Mucosa of descending colon (tissue), 3 donors: Measurements from ENCODE around the gene SLC38A4. TPM values are rescaled to one million over a fixed set of nuclear protein-coding genes. Genes with fewer than 3 reads are reported as not detected.
"Not testable (repeated sequence)": the region's sequence is repeated elsewhere in the genome, so short reads cannot be mapped to it uniquely, and the experiment has no call there.

Experiments
- ATAC-seq: fragments of 200-7000 bp; cut with Tn5 transposase; one replicate; pipeline ENCODE4 v1.9.1; 2020; ENCODE audit warnings: mild to moderate bottlenecking, moderate library complexity
- DNase-seq, 3 donors: peaks; one replicate each; pipeline ENCODE4 v3.0.0-alpha.2; 2020
- H3K36me3 ChIP-seq: fragments of 200-600 bp; one replicate; pipeline ENCODE4 v1.8.0; 2021; ENCODE audit warnings: low read depth, mild to moderate bottlenecking
- H3K4me1 ChIP-seq: fragments of 200-600 bp; one replicate; pipeline ENCODE4 v1.8.0; 2021; ENCODE audit warnings: low read depth, mild to moderate bottlenecking
- H3K4me3 ChIP-seq: fragments of 200-600 bp; one replicate; pipeline ENCODE4 v1.8.0; 2021; ENCODE audit warnings: mild to moderate bottlenecking
- H3K9me3 ChIP-seq: fragments of 200-600 bp; one replicate; pipeline ENCODE4 v1.8.0; 2021; ENCODE audit warnings: mild to moderate bottlenecking
- intact Hi-C, 2 donors: fragments of 100-400 bp; cut with DNase I in 1 of 2; cut with micrococcal nuclease in 1 of 2; formaldehyde crosslinking; loops; one replicate each; pipeline versions ENCODE4 v1.11.0 to v1.11.1; 2022; cut with DNase I, micrococcal nuclease
- total RNA-seq, 3 donors: library from RNA; stranded (reverse); fragmentation: NEBNext Ultra II Directional in 2 of 3; extraction: Animal tissue kit (Norgen Biotek cat#: 25700) in 2 of 3; gene quantifications; one replicate each; pipeline versions ENCODE4 v1.2.1 to v1.2.4, GENCODE V29; 2021 to 2023
- TF ChIP-seq, protein P1 (sequence below): fragments of 200-600 bp; IDR thresholded peaks from one replicate; pipeline ENCODE4 v1.8.0; 2022; ENCODE audit warnings: antibody characterized with exemption, mild to moderate bottlenecking
- donor health status: DM: no; HTN: no; CAD: no; lungs with moderate emphysema.
- donor health status: DM: no; HTN: no; CAD: no.
- donor health status: DM: no; HTN: yes; CAD: no.

The SLC38A4 gene
- total RNA-seq, 3 donors from 2014 or later: 1.7 to 18.6 (median 4.5) TPM

DNA sequence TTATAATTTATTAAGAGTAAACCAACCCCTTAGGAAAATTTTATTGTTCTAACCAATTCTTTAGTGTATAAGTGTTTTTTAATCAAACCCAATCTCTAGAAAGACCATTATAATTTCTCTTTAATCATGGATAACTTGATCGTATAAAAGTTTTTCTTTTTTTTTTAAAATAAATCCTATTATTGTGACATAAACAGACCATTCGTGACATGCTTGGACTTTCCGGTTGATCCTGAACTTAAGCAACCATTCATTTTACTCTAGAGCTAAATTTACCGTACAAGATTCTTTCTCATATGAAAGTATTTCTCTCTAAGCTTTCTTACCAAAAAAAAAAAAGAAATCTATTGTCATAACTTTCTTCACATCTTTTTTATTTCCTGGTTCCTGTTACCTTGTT is 32.6 kb upstream of the SLC38A4 start:
- Histone ChIP-seq H3K4me3 (no peak overlapping the region), H3K9me3 (peaks cover 37% of the 10 kb centered on the region), H3K4me1 (no peaks in the 10 kb centered on the region), H3K36me3 (no peaks in the 10 kb centered on the region)
- ATAC-seq (no peak), DNase-seq (no peak)
- TF ChIP-seq, protein P1, sequence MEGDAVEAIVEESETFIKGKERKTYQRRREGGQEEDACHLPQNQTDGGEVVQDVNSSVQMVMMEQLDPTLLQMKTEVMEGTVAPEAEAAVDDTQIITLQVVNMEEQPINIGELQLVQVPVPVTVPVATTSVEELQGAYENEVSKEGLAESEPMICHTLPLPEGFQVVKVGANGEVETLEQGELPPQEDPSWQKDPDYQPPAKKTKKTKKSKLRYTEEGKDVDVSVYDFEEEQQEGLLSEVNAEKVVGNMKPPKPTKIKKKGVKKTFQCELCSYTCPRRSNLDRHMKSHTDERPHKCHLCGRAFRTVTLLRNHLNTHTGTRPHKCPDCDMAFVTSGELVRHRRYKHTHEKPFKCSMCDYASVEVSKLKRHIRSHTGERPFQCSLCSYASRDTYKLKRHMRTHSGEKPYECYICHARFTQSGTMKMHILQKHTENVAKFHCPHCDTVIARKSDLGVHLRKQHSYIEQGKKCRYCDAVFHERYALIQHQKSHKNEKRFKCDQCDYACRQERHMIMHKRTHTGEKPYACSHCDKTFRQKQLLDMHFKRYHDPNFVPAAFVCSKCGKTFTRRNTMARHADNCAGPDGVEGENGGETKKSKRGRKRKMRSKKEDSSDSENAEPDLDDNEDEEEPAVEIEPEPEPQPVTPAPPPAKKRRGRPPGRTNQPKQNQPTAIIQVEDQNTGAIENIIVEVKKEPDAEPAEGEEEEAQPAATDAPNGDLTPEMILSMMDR: no peak
- intact Hi-C loops: no loop called here

DNA sequence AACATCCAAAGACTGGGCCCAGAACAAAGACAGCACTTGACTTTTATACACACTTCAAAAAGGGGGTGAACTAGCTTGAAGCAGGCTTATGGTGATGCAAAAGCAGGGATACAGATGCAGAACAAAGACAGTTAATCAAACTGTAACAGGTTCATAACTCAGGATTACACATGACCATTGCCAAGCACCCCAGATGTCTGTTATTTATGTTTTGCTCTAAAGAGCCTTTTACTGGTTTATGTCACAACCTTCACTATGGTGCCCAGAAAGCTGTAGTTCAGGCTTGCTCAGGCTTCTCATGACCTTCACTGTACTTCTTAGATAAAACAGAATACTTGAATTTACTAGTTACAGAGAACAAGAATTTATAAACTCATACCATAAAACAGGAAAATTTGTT is 31.7 kb upstream of the SLC38A4 start:
- no peak for ATAC-seq
- TF ChIP-seq, protein P1: no peak
- intact Hi-C loops: no loop called here
- H3K4me1 ChIP-seq: no peaks in the 10 kb centered on the region
- no peak for DNase-seq
- H3K4me3 ChIP-seq: no peak overlapping the region
- peaks cover 37% of the 10 kb centered on the region for H3K9me3 ChIP-seq
- no peaks in the 10 kb centered on the region for H3K36me3 ChIP-seq

DNA sequence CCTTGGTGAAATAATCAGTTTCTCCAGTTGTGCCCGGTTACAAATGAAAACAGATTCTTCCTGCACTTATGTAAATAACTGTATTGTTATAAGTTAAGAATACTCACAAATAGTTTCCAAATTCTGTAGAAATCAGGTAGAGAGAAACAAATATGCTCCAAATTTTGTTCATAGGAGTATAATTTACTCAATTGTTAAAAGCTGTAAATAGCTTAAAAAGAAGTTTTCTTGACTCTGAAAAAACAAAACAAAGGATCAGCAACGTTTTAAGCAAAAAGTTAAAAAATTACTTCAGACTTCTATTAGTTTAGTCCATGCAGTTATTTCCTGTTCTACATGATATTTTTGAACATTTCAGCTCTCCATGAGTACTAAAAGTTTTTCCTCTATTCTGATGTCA is 30.0 kb upstream of the SLC38A4 start:
- Histone ChIP-seq H3K36me3 (no peaks in the 10 kb centered on the region), H3K9me3 (peaks cover 34% of the 10 kb centered on the region), H3K4me1 (no peaks in the 10 kb centered on the region), H3K4me3 (no peak overlapping the region)
- TF ChIP-seq, protein P1: no peak
- no peak for DNase-seq
- no peak for ATAC-seq
- intact Hi-C loops: no loop called here

DNA sequence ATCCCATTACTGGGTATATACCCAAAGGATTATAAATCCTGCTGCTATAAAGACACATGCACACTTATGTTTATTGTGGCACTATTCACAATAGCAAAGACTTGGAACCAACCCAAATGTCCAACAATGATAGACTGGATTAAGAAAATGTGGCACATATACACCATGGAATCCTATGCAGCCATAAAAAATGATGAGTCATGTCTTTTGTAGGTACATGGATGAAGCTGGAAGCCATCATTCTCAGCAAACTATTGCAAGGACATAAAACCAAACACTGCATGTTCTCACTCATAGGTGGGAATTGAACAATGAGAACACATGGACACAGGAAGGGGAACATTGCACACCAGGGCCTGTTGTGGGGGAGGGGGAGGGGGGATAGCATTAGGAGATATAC is 28.4 kb upstream of the SLC38A4 start:
- H3K9me3 ChIP-seq: peaks cover 32% of the 10 kb centered on the region
- H3K36me3 ChIP-seq, H3K4me3 ChIP-seq, DNase-seq, H3K4me1 ChIP-seq, ATAC-seq, intact Hi-C loops: not testable (repeated sequence)

DNA sequence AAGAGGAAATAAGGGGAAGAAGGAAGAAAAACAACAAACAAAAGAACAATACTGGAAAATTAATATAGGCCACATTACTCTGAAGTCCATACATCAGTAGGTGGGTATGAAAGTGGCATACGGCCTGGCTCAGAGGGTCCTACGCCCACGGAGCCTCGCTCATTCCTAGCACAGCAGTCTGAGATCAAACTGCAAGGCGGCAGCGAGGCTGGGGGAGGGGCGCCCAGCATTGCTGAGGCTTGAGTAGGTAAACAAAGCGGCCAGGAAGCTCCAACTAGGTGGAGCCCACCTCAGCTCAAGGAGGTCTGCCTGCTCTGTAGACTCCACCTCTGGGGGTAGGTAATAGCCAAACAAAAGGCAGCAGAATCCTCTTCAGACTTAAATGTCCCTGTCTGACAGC is 23.0 kb upstream of the SLC38A4 start:
- DNase-seq, H3K9me3 ChIP-seq, ATAC-seq, H3K4me3 ChIP-seq, H3K4me1 ChIP-seq, H3K36me3 ChIP-seq, intact Hi-C loops: not testable (repeated sequence)

DNA sequence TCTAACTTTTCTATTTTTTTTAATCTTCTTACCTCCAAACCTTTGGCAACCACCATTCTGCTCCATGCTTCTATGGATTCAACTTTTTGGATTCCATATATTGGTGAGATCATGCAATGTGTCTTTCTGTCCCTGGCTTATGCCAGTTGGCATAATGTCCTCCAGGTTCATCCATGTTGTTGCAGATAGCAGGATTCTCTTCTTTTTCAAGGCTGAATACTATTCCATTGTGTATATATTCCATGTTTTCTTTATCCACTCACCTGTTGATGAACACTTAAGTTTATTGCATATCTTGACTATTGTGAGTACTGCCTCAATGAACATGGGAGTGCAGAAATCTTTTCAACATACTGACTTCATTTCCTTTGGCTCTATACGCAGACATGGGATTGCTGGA is 21.2 kb upstream of the SLC38A4 start:
- intact Hi-C loops: no loop called here
- no peak for ATAC-seq
- TF ChIP-seq, protein P1: no peak
- no peak overlapping the region for H3K4me3 ChIP-seq
- no peaks in the 10 kb centered on the region for H3K4me1 ChIP-seq
- H3K9me3 ChIP-seq: no peaks in the 10 kb centered on the region
- DNase-seq: no peak
- no peaks in the 10 kb centered on the region for H3K36me3 ChIP-seq

DNA sequence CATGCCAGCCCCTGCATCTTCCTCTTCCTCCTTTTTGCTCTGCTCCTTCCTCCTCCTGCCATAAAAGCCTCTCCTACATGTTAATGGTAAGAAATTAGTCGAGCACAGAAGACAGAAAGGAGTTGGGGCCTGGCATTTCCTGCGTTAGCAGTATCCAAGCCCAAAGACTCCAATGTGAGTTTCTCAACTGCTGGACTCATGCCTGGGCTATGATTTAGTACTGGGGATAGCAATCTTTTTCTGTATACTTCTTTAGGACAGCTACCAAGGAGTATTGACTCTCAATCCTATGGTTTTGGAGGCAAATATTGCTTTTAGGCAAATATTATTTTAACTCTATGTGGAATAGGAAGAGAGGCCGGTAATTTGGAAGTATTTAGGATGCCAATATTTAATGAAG is 18.0 kb upstream of the SLC38A4 start:
- no peak for ATAC-seq
- DNase-seq: no peak
- TF ChIP-seq, protein P1: no peak
- H3K9me3 ChIP-seq: no peaks in the 10 kb centered on the region
- no peak overlapping the region for H3K4me3 ChIP-seq
- H3K4me1 ChIP-seq: no peaks in the 10 kb centered on the region
- intact Hi-C loops: no loop called here
- no peaks in the 10 kb centered on the region for H3K36me3 ChIP-seq
